ENCODE measurements around the gene CCSER1. TPM values are rescaled to one million over a fixed set of nuclear protein-coding genes. Genes with fewer than 3 reads are reported as not detected.
"Not testable (repeated sequence)": the region's sequence is repeated elsewhere in the genome, so short reads cannot be mapped to it uniquely, and the experiment has no call there.

Gene CCSER1
- total RNA-seq, 1 experiment from 2014 or later, result not detected

GRCh38 chr4:90290345-90290744 lies 163.2 kb downstream of the CCSER1 start:
- no peak for DNase-seq (ENCODE audit: low read depth)

GRCh38 chr4:90292438-90292837 lies 165.2 kb downstream of the CCSER1 start:
- DNase-seq (ENCODE audit: low read depth), result no peak

GRCh38 chr4:90293320-90293719 lies 166.1 kb downstream of the CCSER1 start:
- no peak for DNase-seq (ENCODE audit: low read depth)

DNA sequence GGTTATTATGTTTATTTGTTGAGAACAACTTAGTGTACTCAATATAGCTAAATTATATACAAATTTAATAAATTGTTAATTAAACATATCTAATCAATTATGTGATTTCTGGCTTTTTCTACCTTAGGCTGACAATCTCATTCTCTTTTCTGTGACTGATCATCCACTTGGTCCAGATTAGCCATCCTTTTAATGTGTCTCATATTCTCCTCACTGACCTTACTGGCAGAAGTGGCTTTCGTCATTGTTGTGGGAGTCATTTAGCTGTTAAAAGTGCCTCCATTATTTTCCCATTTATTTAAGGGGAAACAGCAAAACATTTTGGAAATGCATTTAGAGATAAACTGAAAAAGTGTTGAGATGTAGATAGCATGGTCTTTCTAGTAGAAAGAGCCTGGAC lies 172.2 kb downstream of the CCSER1 start:
- DNase-seq (ENCODE audit: low read depth), result no peak

DNA sequence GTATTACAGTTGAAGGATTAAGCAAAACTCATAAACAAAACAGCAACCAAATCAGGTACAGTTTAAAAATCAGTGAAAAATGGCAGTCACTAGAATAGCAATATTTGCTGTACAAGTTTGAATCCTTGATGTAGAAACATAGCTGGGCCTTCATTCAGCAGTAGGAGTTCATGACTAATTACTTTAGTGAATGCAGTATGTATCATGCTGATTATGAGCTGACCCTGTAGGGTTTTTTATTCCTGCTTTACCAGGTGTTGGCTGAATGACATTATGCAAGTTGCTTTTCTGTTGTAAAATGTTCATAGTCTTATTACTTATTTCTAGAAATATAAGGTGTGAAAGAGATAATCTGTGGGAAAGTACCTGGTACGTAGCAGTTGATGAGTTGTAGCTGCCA lies 179.6 kb downstream of the CCSER1 start:
- no peak for DNase-seq (ENCODE audit: low read depth)

DNA sequence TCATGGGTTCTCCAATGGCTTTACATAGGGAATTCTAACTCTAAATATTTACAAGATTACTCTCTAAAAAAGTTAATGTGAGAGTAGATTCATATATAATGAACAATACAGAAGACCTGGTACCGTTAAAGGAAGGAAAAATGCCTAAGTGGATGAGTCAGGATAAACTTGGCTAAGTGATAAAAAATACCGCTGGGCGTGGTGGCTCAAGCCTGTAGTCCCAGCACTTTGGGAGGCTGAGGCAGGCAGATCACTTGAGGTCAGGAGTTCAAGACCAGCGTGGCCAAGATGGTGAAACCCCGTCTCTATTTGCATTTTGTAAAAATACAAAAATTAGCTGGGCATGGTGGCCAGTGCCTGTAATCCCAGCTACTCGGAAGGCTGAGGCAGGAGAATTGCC lies 189.9 kb downstream of the CCSER1 start:
- peak; percentile 63 for DNase-seq (ENCODE audit: low read depth)

DNA sequence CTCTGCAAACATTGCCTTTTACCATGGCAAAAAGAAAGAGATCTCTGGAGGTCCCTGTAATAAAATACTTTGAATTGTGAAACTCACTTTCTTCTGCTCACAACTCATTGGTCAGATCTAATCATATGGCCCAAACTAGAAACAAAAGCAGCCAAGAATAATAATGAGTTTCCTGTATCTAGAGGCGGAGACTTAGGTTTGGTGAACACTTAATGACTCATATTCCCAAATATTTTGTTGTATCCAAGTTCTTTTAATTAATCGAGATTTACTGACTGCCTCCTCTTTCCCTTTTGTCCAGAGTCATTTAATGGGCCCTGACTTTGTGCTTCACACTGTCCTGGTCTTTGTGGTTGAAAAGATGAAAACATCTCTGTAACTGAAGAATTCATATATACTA lies 190.6 kb downstream of the CCSER1 start:
- peak; percentile 96 for DNase-seq (ENCODE audit: low read depth)

GRCh38 chr4:90318193-90318592 lies 191.0 kb downstream of the CCSER1 start:
- peak; percentile 89 for DNase-seq (ENCODE audit: low read depth)

DNA sequence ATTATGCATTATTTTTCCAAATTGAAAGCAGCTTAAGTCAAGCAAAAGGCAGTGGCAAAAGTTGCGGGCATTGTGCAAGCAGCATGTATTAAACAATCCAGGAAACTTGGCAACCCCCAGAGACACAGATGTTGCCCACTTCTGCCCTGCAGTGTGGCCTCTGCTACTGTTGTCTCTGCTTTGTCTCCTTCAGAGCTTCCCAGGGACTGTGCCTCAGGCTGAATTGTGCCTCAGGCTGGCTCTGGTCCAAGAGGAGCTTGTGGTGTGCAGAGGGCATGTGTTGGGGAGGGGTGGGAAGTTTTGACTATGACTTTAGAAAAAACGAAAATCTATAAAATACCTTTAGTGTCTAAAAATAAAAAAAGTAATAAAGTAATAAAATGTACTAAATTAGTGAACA lies 201.4 kb downstream of the CCSER1 start:
- DNase-seq (ENCODE audit: low read depth), result peak; percentile 52

DNA sequence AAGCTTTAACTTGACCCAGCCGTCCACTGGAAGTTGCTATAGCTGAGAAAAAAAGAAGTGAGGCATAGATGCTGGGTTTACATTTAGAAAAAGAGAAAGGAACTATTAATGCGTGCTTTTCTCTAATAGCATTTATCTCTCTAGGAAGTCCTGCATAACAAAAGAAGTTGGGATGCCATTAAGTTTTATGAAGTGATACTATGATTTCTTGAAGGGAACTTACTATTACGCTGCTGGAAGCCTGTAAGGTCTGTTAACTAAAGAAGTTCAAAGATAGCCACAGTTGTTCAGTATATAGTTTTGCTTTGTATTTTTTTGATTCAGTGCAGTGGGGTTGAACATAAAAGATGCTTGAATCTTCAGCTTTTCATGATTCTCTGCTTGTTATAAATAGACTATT lies 203.4 kb downstream of the CCSER1 start:
- DNase-seq (ENCODE audit: low read depth), result no peak

DNA sequence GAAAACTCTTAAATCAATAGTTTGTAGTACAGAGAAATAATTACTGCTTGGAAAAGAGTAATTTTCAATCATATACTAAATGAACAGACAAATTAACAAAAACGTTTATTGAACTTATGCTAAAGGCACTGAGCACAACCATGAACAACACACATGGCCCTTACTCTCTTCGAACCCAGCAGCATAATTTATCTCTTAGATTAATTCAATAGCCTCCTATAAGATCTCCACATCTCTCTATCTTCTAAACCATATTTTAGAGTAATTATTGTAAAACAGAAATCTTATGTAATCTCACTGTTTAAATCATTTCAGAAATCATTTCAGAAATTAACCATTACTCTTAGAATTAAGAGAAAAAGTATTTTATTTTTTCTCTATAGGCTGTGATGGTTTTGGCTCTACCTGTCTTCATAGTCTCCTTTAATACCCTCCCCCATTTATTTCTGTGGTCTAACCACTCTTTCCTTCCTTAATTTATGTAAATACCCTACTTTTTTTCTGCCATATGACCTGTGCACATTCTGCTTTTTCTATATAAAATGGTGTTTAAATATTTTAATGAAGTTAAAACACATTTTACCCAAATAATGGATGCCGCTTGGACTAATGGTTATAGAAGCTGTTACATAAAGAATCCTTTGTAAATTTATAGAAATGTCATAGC lies 218.5 kb downstream of the CCSER1 start:
- DNase-seq (ENCODE audit: low read depth), result no peak

DNA sequence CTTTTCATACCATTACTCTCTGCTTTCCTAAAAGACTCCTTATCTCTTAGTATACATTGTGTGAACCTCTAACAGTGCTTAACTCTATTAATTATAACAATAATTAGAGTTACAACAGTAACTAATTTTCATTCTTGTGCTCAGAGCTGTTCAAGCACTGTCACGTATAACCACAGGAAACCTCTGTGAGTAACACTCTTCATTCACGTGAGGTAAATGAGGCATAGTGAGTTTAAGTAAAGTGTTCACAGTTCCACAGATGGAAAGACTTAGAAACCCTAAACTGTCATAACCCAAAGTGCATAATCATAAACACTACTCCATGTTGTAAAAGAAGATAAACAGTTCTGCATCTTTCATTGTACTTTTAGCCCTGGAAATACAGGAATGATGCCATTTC lies 222.4 kb downstream of the CCSER1 start:
- DNase-seq (ENCODE audit: low read depth), result no peak

DNA sequence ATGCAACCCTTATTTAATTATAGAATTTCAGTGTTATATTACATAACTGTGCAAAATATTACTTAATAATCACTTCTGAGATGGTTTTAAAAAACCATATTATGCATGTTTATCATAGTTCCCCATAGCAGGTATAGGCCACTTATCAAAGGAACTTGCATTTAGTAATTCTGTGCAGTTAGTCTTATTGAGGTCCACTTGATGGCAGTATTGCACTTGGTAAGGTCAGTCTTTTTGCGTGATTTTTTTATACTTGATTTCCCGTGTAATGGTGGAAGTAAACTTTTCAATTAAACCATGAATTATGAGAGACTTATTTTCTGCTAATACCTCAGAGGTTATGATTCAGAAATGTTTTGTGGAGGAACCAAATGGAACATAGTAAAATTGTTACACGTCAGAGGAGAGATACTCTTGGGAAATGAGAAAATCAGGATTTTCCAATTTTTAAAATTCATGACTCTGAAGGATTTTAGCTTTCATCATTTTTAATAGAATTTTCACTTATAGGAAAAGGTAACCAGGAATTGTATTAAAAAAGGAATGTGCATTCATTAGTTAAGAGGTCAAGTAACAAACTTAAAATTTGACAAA lies 230.0 kb downstream of the CCSER1 start:
- peak; percentile 68 for DNase-seq (ENCODE audit: low read depth)

GRCh38 chr4:90375081-90375480 lies 247.9 kb downstream of the CCSER1 start:
- peak; percentile 34 for DNase-seq (ENCODE audit: low read depth)

- no peak for DNase-seq (ENCODE audit: low read depth)
These were observed 266.0 kb downstream of the CCSER1 start for GRCh38 chr4:90393215-90393614.

DNA sequence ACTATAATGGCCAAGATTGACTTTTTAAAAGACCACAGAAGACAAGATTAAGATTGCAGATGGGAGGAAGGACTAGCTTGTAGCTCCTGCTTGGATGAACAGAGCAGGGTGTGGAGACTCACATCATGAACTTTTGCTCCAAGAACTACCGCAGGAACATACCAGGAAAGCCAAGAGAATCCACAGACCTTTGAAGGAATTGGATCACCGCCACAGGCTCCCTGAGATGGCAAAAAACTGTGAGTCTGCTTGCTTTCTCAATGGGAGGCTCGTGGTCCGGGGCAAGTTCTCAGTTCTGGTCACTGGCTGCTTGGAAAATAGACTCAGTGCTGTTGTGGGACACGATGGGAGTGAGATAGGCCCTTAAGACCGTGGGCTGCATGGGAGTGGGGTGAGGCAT lies 276.6 kb downstream of the CCSER1 start:
- DNase-seq (ENCODE audit: low read depth), result peak; percentile 12

DNA sequence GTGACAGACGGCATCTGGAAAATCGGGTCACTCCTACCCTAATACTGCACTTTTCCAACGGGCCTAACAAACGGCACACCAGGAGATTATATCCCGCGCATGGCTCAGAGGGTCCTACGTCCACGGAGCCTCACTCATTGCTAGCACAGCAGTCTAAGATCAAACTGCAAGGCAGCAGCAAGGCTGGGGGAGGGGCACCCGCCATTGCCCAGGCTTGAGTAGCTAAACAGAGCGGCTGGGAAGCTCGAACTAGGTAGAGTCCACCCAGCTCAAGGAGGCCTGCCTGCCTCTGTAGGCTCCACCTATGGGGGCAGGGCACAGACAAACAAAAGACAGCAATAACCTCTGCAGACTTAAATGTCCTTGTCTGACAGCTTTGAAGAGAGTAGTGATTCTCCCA lies 280.7 kb downstream of the CCSER1 start:
- DNase-seq (ENCODE audit: low read depth), result not testable (repeated sequence)

DNA sequence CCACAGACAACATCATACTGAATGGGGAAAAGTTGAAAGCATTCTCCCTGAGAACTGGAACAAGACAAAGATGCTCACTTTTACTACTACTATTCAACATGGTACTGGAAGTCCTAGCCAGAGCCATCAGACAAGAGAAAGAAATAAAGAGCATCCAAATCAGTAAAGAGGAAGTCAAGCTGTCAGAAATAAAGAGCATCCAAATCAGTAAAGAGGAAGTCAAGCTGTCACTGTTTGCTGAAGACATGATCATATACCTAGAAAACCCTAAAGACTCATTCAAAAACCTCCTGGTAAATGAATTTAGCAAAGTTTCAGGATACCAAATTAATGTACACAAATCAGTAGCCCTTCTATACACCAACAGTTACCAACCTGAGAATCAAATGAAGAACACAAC lies 285.6 kb downstream of the CCSER1 start:
- not testable (repeated sequence) for DNase-seq (ENCODE audit: low read depth)

DNA sequence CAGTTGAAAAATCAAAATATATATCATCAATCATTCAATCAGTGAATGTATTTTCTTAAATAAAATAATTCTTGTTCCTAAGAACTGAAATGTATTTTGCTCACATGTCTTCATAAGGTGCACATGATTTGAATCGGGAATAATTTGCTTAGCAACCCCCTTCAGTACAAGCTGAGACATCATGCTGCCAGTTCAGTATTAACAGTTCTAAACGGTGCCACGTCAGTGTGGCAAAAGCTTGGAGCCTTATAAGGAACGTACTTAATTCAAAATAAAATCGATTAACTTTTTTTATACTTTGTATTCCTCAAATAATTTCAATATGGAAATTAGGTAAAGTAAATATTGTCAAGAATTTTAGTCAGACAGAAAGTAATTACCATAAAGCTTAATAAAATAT lies 287.9 kb downstream of the CCSER1 start:
- DNase-seq (ENCODE audit: low read depth), result no peak

DNA sequence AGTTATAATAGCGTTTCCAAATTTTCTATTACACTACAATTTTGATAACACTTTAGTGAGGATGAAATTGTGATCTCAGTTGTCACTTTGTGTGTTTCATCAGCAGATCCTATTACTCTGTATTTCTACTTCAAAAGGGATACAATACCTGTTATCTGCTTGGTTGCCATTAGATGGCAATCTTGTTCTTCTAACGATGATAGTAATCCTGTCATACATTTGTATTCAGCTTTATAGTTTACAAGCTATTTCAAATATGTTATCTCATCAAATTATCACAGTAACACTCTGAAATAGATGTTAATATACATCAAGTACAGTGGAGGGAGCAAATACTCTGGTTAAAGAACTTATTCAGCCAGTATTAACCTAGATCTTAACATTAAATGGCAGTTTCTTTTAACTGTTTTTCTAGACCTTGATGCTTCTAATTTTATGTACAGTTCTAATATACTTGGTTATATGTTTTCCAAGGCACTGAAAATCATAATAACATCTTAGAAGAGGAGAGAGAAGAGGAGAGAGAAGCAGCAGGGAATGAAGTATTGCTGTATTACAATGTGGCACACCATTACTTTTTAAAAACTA lies 292.0 kb downstream of the CCSER1 start:
- peak; percentile 31 for DNase-seq (ENCODE audit: low read depth)

GRCh38 chr4:90421161-90421560 lies 294.0 kb downstream of the CCSER1 start:
- DNase-seq (ENCODE audit: low read depth), result no peak

- no peak for DNase-seq (ENCODE audit: low read depth)
These were observed 298.7 kb downstream of the CCSER1 start for GRCh38 chr4:90425893-90426292.

DNA sequence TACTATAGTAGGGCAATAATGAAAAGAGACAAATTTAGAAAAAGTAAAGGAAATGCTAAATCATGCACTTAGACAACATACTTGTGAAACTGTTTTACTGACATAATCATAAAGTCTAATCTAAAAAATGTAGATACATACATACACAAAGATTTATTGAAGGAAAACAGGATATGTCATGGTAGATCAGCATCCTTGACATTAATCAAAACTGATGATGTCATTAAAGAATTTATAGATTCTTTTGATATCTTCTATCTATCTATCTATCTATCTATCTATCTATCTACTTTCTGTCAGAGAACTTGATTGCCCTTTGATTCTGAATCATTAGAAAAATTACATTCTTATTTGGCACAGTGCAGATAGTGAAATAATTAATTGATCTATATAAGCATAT lies 311.3 kb downstream of the CCSER1 start:
- no peak for DNase-seq (ENCODE audit: low read depth)

Measured in LHCN-M2 (cell line).